ENCODE measurements around the gene FITM2.

Gene FITM2

DNA sequence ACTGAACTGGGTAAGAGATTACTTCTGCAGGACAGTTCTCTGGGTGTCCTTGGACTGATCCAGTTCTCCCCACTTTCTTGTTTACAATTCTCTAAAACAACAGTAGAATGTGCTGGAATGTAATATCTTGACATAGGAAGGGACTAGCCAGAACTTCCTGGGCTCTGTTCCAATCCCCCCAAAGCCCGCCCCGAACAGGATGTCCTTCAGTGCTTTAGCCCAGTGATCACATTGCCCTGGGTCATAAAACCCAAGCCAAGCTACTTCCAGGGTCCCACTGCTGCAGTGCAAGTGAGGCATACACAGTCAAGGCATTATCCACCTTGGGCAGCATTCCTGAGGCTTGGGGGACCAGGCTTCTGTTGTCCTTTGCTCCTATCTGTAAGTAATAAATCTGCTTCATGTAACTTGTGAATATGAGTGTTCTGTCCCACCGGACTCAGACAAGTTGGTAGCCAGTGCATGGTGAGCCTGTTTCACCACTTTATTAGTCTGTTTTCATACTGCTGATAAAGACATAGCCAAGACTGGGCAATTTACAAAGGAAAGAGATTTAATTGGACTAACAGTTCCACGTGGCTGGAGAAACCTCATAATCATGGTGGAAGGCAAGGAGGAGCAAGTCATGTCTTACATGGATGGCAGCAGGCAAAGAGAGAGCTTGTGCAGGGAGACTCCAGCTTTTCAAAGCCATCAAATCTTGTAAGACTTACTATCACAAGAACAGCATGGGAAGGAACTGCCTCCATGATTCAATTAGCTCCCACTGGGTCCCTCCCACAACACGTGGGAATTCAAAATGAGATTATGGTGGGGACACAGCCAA lies 23.5 kb downstream of the FITM2 start:
- no peaks in the 10 kb centered on the region for H3K27me3 ChIP-seq (ENCODE audit: control insufficient read depth in 1 of 2, insufficient read depth in 2 of 2, low read length in 2 of 2)
- peaks cover 0 to under 1% of the 10 kb centered on the region in 2 donors for H3K4me1 ChIP-seq (ENCODE audit: control insufficient read depth in 1 of 2, insufficient read depth in 2 of 2, low read length in 2 of 2)
- no peaks in the 10 kb centered on the region for H3K36me3 ChIP-seq (ENCODE audit: control insufficient read depth in 1 of 2, insufficient read depth in 2 of 2, low read length in 2 of 2)
- H3K4me3 ChIP-seq (ENCODE audit: low read depth in 1 of 2, low read length in 2 of 2) = no peak overlapping the region
- no peaks in the 10 kb centered on the region for H3K9me3 ChIP-seq (ENCODE audit: control insufficient read depth in 1 of 2, low read length in 2 of 2)
- no peak overlapping the region for H3K9ac ChIP-seq (ENCODE audit: low read depth in 1 of 2, low read length in 2 of 2)
- H3K27ac ChIP-seq (ENCODE audit: low read depth, low read length) = no peak overlapping the region

DNA sequence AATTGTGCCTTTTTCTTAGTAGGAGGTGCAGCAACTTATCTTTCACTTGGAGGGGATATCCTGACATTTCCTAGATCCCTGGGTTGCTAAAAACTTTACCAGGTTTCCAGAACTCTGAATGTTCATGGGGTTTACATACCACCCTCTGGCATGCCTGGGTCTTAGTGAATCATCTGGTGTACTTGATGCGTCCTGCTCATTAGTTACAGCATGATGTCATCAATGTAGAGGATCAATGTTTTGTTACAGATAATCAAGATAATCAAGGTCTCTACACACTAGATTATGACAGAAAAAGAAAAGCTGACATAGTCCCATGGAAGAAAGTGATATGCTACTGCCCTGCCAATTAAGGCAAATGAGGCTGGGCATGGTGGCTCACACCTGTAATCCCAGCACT lies 27.0 kb downstream of the FITM2 start:
- Histone ChIP-seq H3K4me3 (ENCODE audit: low read depth in 1 of 2, low read length in 2 of 2) (no peak overlapping the region), H3K9ac (ENCODE audit: low read depth in 1 of 2, low read length in 2 of 2) (no peak overlapping the region), H3K27me3 (ENCODE audit: control insufficient read depth in 1 of 2, insufficient read depth in 2 of 2, low read length in 2 of 2) (no peaks in the 10 kb centered on the region), H3K4me1 (ENCODE audit: control insufficient read depth in 1 of 2, insufficient read depth in 2 of 2, low read length in 2 of 2) (peaks cover 8 to 12% of the 10 kb centered on the region in 2 donors), H3K27ac (ENCODE audit: low read depth, low read length) (no peak overlapping the region), H3K9me3 (ENCODE audit: control insufficient read depth in 1 of 2, low read length in 2 of 2) (no peaks in the 10 kb centered on the region), H3K36me3 (ENCODE audit: control insufficient read depth in 1 of 2, insufficient read depth in 2 of 2, low read length in 2 of 2) (no peaks in the 10 kb centered on the region)

DNA sequence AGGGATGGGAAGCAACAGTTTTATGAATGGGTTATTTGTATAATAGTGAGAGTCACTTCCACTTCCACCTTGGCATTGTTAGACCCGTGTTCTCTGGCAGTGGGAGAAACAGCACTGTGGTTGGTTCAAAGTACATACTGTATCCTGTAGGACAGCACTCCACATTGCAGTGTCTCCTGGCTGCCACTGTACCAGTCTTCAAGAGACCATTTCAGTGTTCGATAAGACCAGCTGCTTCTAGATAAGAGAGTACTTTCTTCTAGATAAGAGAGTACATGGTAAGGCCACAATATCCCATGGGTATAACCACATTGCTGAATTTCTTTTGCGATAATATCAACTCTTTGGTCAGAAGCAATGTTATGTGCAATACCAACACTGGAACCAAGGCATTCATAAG lies 28.8 kb downstream of the FITM2 start:
- Histone ChIP-seq H3K27me3 (ENCODE audit: control insufficient read depth in 1 of 2, insufficient read depth in 2 of 2, low read length in 2 of 2) (no peaks in the 10 kb centered on the region), H3K4me3 (ENCODE audit: low read depth in 1 of 2, low read length in 2 of 2) (no peak overlapping the region), H3K9me3 (ENCODE audit: control insufficient read depth in 1 of 2, low read length in 2 of 2) (no peaks in the 10 kb centered on the region), H3K27ac (ENCODE audit: low read depth, low read length) (no peak overlapping the region), H3K36me3 (ENCODE audit: control insufficient read depth in 1 of 2, insufficient read depth in 2 of 2, low read length in 2 of 2) (no peaks in the 10 kb centered on the region), H3K4me1 (ENCODE audit: control insufficient read depth in 1 of 2, insufficient read depth in 2 of 2, low read length in 2 of 2) (peaks cover 8 to 12% of the 10 kb centered on the region in 2 donors), H3K9ac (ENCODE audit: low read depth in 1 of 2, low read length in 2 of 2) (no peak overlapping the region)

DNA sequence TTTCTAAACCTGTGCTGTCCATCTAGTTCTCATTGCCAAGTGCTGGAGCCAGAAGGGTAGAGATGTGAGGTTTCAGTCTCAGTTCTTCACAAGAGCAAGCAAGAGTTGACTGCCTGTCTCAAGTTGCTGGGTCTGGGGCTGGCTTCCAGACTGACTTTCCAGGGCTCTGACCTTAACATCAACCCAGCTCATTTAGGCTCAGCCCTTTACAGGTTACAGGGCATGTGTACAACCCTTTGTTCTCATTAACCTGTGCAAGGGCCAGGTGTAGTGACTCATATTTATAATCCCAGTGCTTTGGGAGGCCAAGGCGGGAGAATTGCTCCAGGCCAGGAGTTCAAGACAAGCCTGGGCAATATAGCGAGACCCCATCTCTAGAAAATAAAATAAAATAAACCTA lies 30.6 kb downstream of the FITM2 start:
- Histone ChIP-seq H3K4me3 (ENCODE audit: low read depth in 1 of 2, low read length in 2 of 2) (no peak overlapping the region), H3K36me3 (ENCODE audit: control insufficient read depth in 1 of 2, insufficient read depth in 2 of 2, low read length in 2 of 2) (no peaks in the 10 kb centered on the region), H3K4me1 (ENCODE audit: control insufficient read depth in 1 of 2, insufficient read depth in 2 of 2, low read length in 2 of 2) (peaks cover 8 to 12% of the 10 kb centered on the region in 2 donors), H3K27me3 (ENCODE audit: control insufficient read depth in 1 of 2, insufficient read depth in 2 of 2, low read length in 2 of 2) (no peaks in the 10 kb centered on the region), H3K27ac (ENCODE audit: low read depth, low read length) (no peak overlapping the region), H3K9ac (ENCODE audit: low read depth in 1 of 2, low read length in 2 of 2) (no peak overlapping the region), H3K9me3 (ENCODE audit: control insufficient read depth in 1 of 2, low read length in 2 of 2) (no peaks in the 10 kb centered on the region)

DNA sequence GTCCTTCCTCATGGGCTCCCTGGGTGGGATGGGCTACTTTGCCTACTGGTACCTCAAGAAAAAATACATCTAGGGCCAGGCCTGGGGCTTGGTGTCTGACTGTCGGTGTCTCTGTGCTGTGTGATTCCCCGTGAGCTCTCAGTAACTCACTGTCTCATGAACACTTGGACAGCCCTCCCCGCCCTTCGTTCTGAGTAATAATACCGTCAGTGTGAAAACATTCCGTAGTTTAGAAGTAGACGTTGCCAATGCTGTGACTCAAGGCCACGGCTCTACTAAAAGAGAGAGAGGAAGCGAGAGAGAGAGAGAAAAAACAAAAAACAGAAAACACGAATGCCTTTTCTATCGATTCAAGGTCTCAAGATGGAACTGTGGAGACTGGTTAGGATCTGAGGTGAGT lies 31.8 kb downstream of the FITM2 start:
- H3K9me3 ChIP-seq (ENCODE audit: control insufficient read depth in 1 of 2, low read length in 2 of 2) = no peaks in the 10 kb centered on the region
- H3K27ac ChIP-seq (ENCODE audit: low read depth, low read length) = no peak overlapping the region
- H3K27me3 ChIP-seq (ENCODE audit: control insufficient read depth in 1 of 2, insufficient read depth in 2 of 2, low read length in 2 of 2) = no peaks in the 10 kb centered on the region
- no peak overlapping the region for H3K9ac ChIP-seq (ENCODE audit: low read depth in 1 of 2, low read length in 2 of 2)
- peaks cover 8 to 12% of the 10 kb centered on the region in 2 donors for H3K4me1 ChIP-seq (ENCODE audit: control insufficient read depth in 1 of 2, insufficient read depth in 2 of 2, low read length in 2 of 2)
- no peak overlapping the region for H3K4me3 ChIP-seq (ENCODE audit: low read depth in 1 of 2, low read length in 2 of 2)
- no peaks in the 10 kb centered on the region for H3K36me3 ChIP-seq (ENCODE audit: control insufficient read depth in 1 of 2, insufficient read depth in 2 of 2, low read length in 2 of 2)

DNA sequence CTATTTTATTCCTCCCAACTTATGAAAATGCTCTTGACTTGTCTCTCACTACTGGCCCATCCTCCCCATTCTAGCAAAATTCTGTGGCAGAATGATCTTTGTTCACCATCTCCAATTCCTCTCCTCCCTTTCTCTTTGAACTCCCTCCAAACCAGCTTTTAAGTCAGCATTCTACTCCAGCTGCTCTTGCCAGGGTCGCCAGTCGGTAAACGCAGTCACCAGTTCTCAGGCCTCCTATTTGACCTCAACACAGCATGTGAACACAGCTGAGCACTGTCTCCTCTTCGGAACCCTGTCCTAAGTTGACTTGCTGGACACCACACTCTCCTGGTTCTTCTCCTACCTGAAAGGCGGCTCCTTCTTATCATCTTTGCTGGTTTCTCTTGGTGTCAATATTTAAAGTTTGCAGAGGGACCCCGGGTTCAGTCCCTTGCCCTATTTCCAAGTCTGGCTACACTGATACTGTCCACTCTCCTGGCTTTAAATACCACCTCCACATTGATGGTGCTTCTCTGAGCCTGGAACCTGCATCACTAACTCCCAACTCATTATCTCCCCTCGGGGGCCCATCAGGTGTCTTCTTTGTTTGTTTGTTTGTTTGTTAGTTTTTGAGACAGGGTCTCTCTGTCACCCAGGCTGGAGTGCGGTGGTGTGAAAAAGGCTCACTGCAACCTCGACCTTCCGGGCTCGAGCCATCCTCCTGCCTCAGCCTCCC lies 36.5 kb downstream of the FITM2 start:
- H3K27me3 ChIP-seq (ENCODE audit: control insufficient read depth in 1 of 2, insufficient read depth in 2 of 2, low read length in 2 of 2) = no peaks in the 10 kb centered on the region
- H3K4me1 ChIP-seq (ENCODE audit: control insufficient read depth in 1 of 2, insufficient read depth in 2 of 2, low read length in 2 of 2) = no peaks in the 10 kb centered on the region
- no peak overlapping the region for H3K4me3 ChIP-seq (ENCODE audit: low read depth in 1 of 2, low read length in 2 of 2)
- H3K27ac ChIP-seq (ENCODE audit: low read depth, low read length) = no peak overlapping the region
- no peak overlapping the region for H3K9ac ChIP-seq (ENCODE audit: low read depth in 1 of 2, low read length in 2 of 2)
- no peaks in the 10 kb centered on the region for H3K9me3 ChIP-seq (ENCODE audit: control insufficient read depth in 1 of 2, low read length in 2 of 2)
- H3K36me3 ChIP-seq (ENCODE audit: control insufficient read depth in 1 of 2, insufficient read depth in 2 of 2, low read length in 2 of 2) = peaks cover 0 to 6% of the 10 kb centered on the region in 2 donors

DNA sequence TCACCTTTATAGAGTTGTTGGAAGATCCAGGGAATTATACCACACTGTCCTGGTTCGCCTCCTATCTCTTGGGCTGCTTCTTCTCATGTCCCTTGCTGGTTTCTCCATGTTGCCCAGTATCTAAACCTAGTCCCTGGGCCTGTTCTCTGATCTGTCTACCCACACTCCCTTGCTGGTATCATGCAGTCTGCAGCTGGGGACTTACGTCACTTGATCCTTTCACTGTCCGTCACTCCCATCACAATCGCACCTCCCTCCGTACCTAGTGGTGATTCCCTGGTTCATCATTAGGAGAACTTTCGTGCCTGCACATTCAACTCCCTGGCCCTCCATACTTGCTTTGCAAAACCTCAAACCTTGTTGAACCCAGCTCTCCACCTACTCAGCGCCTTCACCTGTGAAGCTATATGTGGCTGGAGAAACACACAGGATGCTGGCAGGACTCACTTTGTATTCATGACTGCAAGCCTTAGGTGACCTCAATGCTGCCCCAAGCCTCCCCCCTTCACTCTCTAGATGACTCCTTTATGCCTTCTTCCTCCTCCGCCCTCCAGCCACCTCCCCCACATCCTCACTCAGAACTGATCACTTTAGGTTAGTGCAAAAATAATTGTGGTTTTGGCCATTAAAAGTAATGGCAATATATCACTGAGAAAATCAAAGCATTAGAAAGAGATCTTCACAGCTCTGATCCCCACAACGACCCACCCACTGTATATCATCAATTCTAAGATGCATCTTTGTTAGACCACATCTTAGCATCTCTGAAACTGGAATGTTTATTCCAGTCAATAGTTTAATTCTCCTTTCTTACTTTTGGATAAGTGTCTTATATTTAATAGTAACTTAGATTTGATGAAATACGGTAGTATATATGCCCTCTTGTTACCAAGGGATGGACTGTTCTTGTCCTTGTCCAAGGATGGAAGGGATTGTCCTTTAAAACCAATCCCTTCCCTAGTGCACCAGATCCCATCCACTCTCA lies 37.5 kb downstream of the FITM2 start:
- Histone ChIP-seq H3K27ac (ENCODE audit: low read depth, low read length) (no peak overlapping the region), H3K36me3 (ENCODE audit: control insufficient read depth in 1 of 2, insufficient read depth in 2 of 2, low read length in 2 of 2) (peaks cover 0 to 6% of the 10 kb centered on the region in 2 donors), H3K27me3 (ENCODE audit: control insufficient read depth in 1 of 2, insufficient read depth in 2 of 2, low read length in 2 of 2) (no peaks in the 10 kb centered on the region), H3K4me3 (ENCODE audit: low read depth in 1 of 2, low read length in 2 of 2) (no peak overlapping the region), H3K4me1 (ENCODE audit: control insufficient read depth in 1 of 2, insufficient read depth in 2 of 2, low read length in 2 of 2) (no peaks in the 10 kb centered on the region), H3K9ac (ENCODE audit: low read depth in 1 of 2, low read length in 2 of 2) (no peak overlapping the region), H3K9me3 (ENCODE audit: control insufficient read depth in 1 of 2, low read length in 2 of 2) (no peaks in the 10 kb centered on the region)

DNA sequence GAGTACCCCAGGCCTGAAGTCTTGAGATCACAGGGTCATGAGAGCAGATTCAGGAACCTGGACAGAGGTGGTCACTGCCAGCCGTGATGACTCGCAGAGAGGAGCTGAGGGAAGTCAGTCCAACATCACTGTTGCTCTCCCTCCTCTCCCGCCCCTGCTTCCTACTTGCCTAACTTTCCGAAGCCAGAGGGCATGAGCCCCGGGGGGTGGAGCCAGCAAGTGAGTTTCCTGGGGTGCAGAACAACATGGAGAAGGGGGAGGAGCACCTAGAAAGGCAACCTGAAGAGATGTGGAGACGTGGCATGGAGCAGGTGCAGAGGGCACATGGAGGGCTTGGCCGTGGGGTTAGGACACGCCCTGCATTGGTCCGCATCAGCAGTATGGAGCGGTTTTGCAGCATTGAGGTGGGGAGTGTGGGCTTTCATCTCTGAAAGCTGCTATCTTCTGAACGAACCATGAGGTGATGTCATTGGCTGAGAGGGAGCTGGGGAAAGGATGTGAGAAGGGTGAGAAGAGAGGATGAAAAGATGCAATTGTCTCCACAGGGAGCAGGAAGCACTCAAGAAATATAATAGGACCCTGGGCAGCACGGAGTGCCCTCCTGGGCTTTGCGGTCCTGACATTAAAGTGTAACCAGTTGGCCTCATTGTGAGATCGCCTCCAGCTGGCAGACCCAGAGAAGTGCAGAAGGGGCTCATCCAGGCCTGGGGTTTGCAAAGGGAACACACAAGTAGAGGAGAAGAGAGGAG lies 38.9 kb downstream of the FITM2 start:
- Histone ChIP-seq H3K27ac (ENCODE audit: low read depth, low read length) (no peak overlapping the region), H3K27me3 (ENCODE audit: control insufficient read depth in 1 of 2, insufficient read depth in 2 of 2, low read length in 2 of 2) (no peaks in the 10 kb centered on the region), H3K9me3 (ENCODE audit: control insufficient read depth in 1 of 2, low read length in 2 of 2) (no peaks in the 10 kb centered on the region), H3K9ac (ENCODE audit: low read depth in 1 of 2, low read length in 2 of 2) (no peak overlapping the region), H3K36me3 (ENCODE audit: control insufficient read depth in 1 of 2, insufficient read depth in 2 of 2, low read length in 2 of 2) (peaks cover 0 to 6% of the 10 kb centered on the region in 2 donors), H3K4me1 (ENCODE audit: control insufficient read depth in 1 of 2, insufficient read depth in 2 of 2, low read length in 2 of 2) (no peaks in the 10 kb centered on the region), H3K4me3 (ENCODE audit: low read depth in 1 of 2, low read length in 2 of 2) (no peak overlapping the region)

DNA sequence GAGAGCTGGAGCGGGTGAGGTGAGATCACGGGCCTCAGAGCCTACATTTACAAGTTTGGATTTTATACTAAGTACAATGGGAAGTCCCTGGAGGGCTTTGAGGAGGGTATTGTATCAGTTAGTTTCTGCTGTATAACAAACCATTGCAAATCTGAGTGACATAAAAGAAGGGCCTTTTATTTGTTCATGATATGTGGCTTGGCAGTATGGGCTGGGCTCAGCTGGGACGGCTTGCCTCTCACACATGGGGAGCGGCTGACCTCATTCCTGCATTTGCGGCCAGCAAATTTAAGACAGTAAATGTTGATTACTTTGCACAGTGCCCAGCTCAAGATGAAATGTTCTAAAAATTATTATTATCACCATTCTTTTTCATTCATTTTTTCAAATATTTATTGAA lies 42.2 kb downstream of the FITM2 start:
- Histone ChIP-seq H3K9ac (ENCODE audit: low read depth in 1 of 2, low read length in 2 of 2) (no peak overlapping the region), H3K4me3 (ENCODE audit: low read depth in 1 of 2, low read length in 2 of 2) (no peak overlapping the region), H3K27ac (ENCODE audit: low read depth, low read length) (no peak overlapping the region), H3K36me3 (ENCODE audit: control insufficient read depth in 1 of 2, insufficient read depth in 2 of 2, low read length in 2 of 2) (peaks cover 0 to 6% of the 10 kb centered on the region in 2 donors), H3K27me3 (ENCODE audit: control insufficient read depth in 1 of 2, insufficient read depth in 2 of 2, low read length in 2 of 2) (no peaks in the 10 kb centered on the region), H3K9me3 (ENCODE audit: control insufficient read depth in 1 of 2, low read length in 2 of 2) (no peaks in the 10 kb centered on the region), H3K4me1 (ENCODE audit: control insufficient read depth in 1 of 2, insufficient read depth in 2 of 2, low read length in 2 of 2) (no peaks in the 10 kb centered on the region)
